Erythroblast (primary cell): ENCODE measurements around the gene ALKAL2.

ENCODE experiments used
- GATA1 ChIP-seq: IDR thresholded peaks from 2 replicates; pipeline ENCODE4 v1.6.1; 2011; ENCODE audit warnings: low read depth, mild to moderate bottlenecking, control low read depth, low read length, moderate library complexity
- POLR2A ChIP-seq: IDR thresholded peaks from 2 replicates; pipeline ENCODE4 v1.6.1; 2011; ENCODE audit warnings: mild to moderate bottlenecking, low read length

DNA sequence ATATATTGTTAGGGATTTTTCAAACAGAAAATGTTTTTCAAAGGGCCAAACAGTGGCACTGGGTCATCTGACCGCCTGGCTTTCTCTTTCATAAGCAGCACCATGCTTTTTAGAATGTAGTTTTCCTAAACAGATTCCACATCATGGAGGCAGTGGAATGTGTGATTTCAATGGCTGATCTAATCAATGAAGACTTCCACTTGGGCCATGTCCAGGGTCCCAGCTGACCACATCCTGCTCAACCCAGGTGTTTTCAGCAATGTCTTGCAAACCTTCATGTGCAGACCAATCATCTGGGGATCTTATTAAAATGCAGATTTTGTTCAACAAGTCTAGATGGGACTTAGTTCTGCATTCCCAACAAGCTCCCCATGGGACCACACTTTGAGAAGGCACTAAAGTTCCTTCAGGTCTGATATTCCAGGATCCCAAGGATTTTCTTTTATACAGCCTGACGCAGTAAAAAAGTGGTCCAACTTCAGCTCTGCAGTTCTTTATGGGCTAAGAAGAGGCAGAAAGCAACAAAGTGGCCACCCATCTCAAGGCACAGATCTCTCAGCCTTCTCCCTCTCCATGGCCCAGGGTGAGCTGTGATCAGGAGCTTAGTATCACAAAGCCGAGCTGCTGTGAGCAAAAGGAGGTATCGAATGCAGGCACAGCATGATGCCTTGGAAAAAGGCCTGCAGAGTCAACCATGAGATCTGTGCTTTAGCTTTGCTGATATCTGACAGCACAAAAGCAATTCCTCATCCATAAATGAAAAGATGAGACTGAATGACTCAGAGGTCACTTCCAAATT is 3.7 kb downstream of the ALKAL2 start:
- TF ChIP-seq POLR2A: no peak
- no peak for TF ChIP-seq GATA1
